ENCODE results near the gene CD79B.

Gene CD79B

DNA sequence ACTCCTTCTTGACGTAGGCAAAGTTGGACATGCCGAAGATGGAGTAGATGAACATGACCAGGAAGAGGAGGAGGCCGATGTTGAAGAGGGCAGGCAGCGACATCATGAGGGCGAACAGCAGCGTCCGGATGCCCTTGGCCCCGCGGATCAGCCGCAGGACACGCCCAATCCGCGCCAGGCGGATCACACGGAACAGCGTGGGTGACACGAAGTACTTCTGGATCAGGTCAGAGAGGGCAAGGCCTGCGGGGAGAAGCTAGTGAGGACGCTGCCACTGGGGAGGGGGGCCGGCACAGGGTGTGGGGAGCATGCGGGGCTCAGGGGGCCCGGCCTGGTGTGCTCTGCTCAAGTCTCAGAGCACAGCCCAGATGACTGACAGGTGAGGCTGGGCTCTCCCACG, 9.6 kb upstream of the CD79B start:
- no peaks in the 10 kb centered on the region for H3K9me3 ChIP-seq (ENCODE audit: control insufficient read depth, insufficient read depth, low read length)
- H3K4me3 ChIP-seq (ENCODE audit: low read depth, low read length), result no peak overlapping the region
- H3K9ac ChIP-seq (ENCODE audit: low read depth, low read length), result no peak overlapping the region
- H3K27me3 ChIP-seq (ENCODE audit: control insufficient read depth, insufficient read depth, low read length), result no peaks in the 10 kb centered on the region
- no peaks in the 10 kb centered on the region for H3K4me1 ChIP-seq (ENCODE audit: control insufficient read depth, insufficient read depth, low read length)
- H3K27ac ChIP-seq (ENCODE audit: low read depth, low read length), result no peak overlapping the region
- peaks cover 15% of the 10 kb centered on the region; the same call in 1 of the 2 replicates for H3K36me3 ChIP-seq (ENCODE audit: control insufficient read depth, insufficient read depth, low read length)

DNA sequence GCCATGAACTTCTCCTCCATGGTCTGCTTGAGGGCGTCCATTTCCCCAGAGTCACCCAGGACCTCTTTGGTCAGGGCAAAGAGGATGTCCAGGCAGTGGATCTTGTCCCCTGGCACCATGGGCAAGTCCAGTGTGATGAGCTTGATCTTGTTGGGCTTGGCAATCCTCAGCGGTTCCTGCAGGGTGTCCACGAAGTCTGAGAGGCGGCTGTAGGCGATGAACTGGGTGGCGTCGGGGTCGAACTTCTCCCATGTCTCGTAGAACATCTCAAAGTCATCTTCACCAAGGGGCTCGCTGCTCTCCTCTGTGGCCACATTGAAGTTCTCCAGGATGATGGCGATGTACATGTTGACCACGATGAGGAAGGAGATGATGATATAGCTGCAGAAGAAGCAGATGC, 9.0 kb upstream of the CD79B start:
- no peak overlapping the region for H3K9ac ChIP-seq (ENCODE audit: low read depth, low read length)
- peaks cover 15% of the 10 kb centered on the region; the same call in 1 of the 2 replicates for H3K36me3 ChIP-seq (ENCODE audit: control insufficient read depth, insufficient read depth, low read length)
- no peak overlapping the region for H3K4me3 ChIP-seq (ENCODE audit: low read depth, low read length)
- no peak overlapping the region for H3K27ac ChIP-seq (ENCODE audit: low read depth, low read length)
- no peaks in the 10 kb centered on the region for H3K4me1 ChIP-seq (ENCODE audit: control insufficient read depth, insufficient read depth, low read length)
- H3K9me3 ChIP-seq (ENCODE audit: control insufficient read depth, insufficient read depth, low read length), result no peaks in the 10 kb centered on the region
- no peaks in the 10 kb centered on the region for H3K27me3 ChIP-seq (ENCODE audit: control insufficient read depth, insufficient read depth, low read length)

DNA sequence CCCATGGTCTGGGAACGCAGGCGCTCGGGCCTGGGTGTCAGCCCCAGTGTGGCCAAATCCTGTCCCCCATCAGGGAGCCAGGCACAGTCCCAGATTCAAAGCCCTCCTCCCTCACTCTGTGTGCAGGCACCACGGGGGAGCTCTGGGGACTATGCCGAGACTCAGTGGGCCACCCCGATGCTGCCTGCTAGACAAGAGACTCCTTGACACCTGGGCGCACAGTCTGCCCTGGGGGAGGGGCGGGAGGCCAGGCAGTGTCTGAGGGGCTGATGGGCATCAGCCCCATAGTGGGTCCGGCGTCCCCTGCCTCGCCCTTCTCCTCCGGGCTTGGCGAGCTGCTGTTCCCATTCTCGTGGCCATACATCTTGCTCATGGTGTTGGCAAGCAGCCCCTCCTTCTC, 8.5 kb upstream of the CD79B start:
- Histone ChIP-seq H3K9ac (ENCODE audit: low read depth, low read length) (no peak overlapping the region), H3K9me3 (ENCODE audit: control insufficient read depth, insufficient read depth, low read length) (no peaks in the 10 kb centered on the region), H3K4me1 (ENCODE audit: control insufficient read depth, insufficient read depth, low read length) (no peaks in the 10 kb centered on the region), H3K27me3 (ENCODE audit: control insufficient read depth, insufficient read depth, low read length) (no peaks in the 10 kb centered on the region), H3K4me3 (ENCODE audit: low read depth, low read length) (no peak overlapping the region), H3K36me3 (ENCODE audit: control insufficient read depth, insufficient read depth, low read length) (peaks cover 15% of the 10 kb centered on the region; the same call in 1 of the 2 replicates), H3K27ac (ENCODE audit: low read depth, low read length) (no peak overlapping the region)

DNA sequence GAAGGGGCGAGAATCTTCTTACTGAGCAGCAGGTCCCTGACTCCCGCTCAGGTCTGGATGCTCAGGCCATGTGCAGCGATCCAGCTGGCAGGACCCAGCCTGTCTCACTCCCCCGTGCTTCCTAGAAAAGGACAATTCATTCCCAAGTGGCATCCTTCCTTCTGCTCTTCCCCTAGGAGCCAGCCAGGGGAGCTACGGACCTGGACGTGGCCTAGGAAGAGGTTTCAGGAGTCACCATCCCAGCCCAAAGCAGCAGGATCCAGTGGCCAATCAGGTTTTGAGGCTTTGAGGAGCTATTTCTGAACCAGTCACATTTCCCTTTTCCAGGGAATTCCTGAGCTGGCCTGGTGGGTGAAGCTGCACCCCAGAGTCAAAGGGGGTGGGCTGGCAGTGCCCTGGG, 7.8 kb upstream of the CD79B start:
- Histone ChIP-seq H3K4me3 (ENCODE audit: low read depth, low read length) (no peak overlapping the region), H3K27me3 (ENCODE audit: control insufficient read depth, insufficient read depth, low read length) (no peaks in the 10 kb centered on the region), H3K36me3 (ENCODE audit: control insufficient read depth, insufficient read depth, low read length) (peaks cover 15% of the 10 kb centered on the region; the same call in 1 of the 2 replicates), H3K27ac (ENCODE audit: low read depth, low read length) (no peak overlapping the region), H3K9me3 (ENCODE audit: control insufficient read depth, insufficient read depth, low read length) (no peaks in the 10 kb centered on the region), H3K9ac (ENCODE audit: low read depth, low read length) (no peak overlapping the region), H3K4me1 (ENCODE audit: control insufficient read depth, insufficient read depth, low read length) (no peaks in the 10 kb centered on the region)

DNA sequence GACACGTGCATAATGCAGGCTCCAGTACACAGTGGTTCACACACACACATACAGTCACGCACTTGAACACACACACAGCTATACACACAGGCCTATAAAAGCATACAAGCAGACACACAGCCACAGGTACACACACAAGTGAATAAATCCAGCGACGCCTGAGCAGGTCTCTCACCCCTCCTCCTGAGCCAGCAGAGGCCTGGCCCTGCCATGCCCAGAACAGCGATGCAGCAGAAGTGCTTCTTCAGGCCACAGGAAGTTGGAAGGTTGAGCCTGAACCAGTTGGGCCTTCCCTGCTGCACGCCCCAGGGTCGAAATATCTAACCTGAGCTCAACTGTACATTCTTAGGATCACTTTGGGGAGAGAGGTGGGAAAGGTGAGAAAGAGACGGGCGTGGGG, 7.3 kb upstream of the CD79B start:
- H3K4me1 ChIP-seq (ENCODE audit: control insufficient read depth, insufficient read depth, low read length), result no peaks in the 10 kb centered on the region
- H3K4me3 ChIP-seq (ENCODE audit: low read depth, low read length), result no peak overlapping the region
- H3K27ac ChIP-seq (ENCODE audit: low read depth, low read length), result no peak overlapping the region
- no peak overlapping the region for H3K9ac ChIP-seq (ENCODE audit: low read depth, low read length)
- H3K36me3 ChIP-seq (ENCODE audit: control insufficient read depth, insufficient read depth, low read length), result peaks cover 15% of the 10 kb centered on the region; the same call in 1 of the 2 replicates
- H3K9me3 ChIP-seq (ENCODE audit: control insufficient read depth, insufficient read depth, low read length), result no peaks in the 10 kb centered on the region
- H3K27me3 ChIP-seq (ENCODE audit: control insufficient read depth, insufficient read depth, low read length), result no peaks in the 10 kb centered on the region

DNA sequence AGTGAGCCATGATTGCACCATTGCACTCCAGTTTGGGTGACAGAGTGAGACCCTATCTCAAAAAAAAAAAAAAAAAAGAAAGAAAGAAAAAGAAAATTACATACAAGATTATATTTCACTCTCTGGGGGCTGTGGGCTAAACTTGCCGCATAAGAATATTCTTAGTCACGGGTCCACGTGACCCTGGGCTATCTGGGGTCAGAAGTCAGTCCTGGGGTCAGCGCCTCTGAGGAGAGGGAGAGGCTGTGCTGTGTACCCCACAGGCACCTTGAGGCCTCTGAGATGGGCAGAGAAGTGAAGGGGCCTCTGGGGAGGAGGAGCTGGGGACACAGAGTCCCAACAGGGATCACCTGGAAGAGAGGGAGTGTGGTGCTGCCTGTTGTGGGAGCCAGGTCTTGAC, 5.8 kb upstream of the CD79B start:
- Histone ChIP-seq H3K9ac (ENCODE audit: low read depth, low read length) (no peak overlapping the region), H3K27ac (ENCODE audit: low read depth, low read length) (no peak overlapping the region), H3K36me3 (ENCODE audit: control insufficient read depth, insufficient read depth, low read length) (peaks cover 15% of the 10 kb centered on the region; the same call in 1 of the 2 replicates), H3K27me3 (ENCODE audit: control insufficient read depth, insufficient read depth, low read length) (no peaks in the 10 kb centered on the region), H3K4me3 (ENCODE audit: low read depth, low read length) (no peak overlapping the region), H3K4me1 (ENCODE audit: control insufficient read depth, insufficient read depth, low read length) (no peaks in the 10 kb centered on the region), H3K9me3 (ENCODE audit: control insufficient read depth, insufficient read depth, low read length) (no peaks in the 10 kb centered on the region)

DNA sequence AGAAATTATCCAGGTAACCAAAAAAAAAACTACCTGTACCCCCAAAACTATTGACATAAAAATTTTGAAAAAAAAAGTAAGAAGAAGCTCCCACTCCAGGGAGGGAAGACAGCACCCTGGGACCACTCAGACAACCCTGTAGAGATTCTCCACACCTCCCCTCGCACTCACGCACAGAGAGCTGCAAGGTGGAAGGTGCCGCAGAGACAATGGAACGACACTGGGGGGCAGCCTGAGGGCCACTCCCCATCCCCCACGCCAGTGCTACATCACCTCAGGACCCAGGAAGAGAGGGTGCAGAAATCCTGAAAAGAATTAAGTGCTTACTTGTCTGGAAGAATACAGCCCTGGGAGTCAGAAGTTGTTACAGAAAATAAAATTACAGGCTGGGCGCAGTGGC, 5.2 kb upstream of the CD79B start:
- Histone ChIP-seq H3K9me3 (ENCODE audit: control insufficient read depth, insufficient read depth, low read length) (no peaks in the 10 kb centered on the region), H3K27me3 (ENCODE audit: control insufficient read depth, insufficient read depth, low read length) (no peaks in the 10 kb centered on the region), H3K27ac (ENCODE audit: low read depth, low read length) (no peak overlapping the region)

DNA sequence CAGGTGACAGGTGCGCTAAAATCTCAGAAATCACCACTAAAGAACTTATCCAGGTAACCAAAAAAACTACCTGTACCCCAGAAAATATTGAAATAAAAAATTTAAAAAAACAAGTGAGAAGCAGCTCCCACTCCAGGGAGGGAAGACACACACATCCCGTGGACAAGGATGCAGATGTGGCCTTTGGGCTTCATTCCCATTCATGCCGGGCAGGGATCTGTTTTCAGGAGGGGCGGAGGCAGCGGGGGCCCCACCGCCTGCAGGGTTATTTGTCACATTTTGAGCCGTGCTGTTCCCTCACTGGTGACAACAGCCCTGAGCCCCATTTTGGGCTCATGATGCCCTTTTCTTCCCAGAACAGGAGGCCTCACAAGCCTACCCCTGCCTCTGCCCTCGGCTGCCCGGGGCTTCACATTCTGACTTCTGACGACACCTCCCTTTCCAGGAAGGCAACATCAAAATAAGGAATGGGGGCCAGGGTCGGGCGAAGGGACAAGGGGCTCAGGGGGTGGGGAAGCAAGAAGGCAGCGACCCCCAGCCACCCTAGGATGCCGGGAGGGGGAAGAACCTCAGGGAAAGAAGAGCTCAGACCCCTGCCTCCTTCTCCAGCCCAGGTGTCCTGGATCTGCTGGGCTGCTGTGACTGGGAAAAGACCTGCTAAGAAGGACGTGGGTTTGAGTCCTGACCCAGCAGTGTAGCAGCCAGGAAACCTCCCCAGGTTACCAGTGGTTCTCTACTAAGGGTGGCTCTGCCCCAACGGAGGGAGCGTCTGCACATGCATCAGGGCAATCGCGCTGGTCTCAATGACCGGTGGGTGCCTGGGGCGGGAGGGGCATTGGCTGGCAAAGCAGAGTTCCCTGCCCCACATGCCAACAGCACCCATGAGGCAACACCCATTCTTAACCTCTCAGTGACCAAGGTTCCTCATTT, 2.3 kb upstream of the CD79B start:
- Histone ChIP-seq H3K27ac (ENCODE audit: low read depth, low read length) (no peak overlapping the region), H3K4me1 (ENCODE audit: control insufficient read depth, insufficient read depth, low read length) (peaks cover 9% of the 10 kb centered on the region; the same call in 1 of the 2 replicates)

More for the DNA sequence above, 5.2 kb upstream of the CD79B start:
- Histone ChIP-seq H3K9ac (ENCODE audit: low read depth, low read length) (no peak overlapping the region), H3K36me3 (ENCODE audit: control insufficient read depth, insufficient read depth, low read length) (peaks cover 10% of the 10 kb centered on the region; the same call in 1 of the 2 replicates), H3K4me1 (ENCODE audit: control insufficient read depth, insufficient read depth, low read length) (peaks cover 3% of the 10 kb centered on the region; the same call in 1 of the 2 replicates), H3K4me3 (ENCODE audit: low read depth, low read length) (no peak overlapping the region)

DNA sequence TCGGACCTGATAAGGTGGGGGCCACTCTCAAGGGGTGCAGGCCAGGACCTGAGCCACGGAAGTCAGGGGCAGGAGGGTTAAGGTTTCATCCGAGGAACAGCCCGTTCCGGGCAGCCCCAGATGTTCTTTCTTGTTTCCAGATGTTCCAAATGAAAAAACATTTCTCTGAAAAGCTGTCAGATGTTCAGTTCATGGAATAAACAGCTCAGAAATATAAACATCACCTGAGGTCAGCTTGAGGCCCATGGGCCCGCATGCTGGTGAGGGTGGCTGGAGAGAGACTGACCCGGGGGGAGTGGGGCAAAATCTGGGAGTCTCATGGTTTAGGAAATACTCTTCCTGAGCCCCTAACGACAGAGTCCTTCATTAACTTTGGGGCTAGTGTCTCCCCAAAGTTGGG, 1.5 kb upstream of the CD79B start:
- H3K4me3 ChIP-seq (ENCODE audit: low read depth, low read length), result no peak overlapping the region

More for the DNA sequence above, 2.3 kb upstream of the CD79B start:
- H3K9ac ChIP-seq (ENCODE audit: low read depth, low read length), result no peak overlapping the region
- no peaks in the 10 kb centered on the region for H3K27me3 ChIP-seq (ENCODE audit: control insufficient read depth, insufficient read depth, low read length)
- H3K36me3 ChIP-seq (ENCODE audit: control insufficient read depth, insufficient read depth, low read length), result no peaks in the 10 kb centered on the region
- no peak overlapping the region for H3K4me3 ChIP-seq (ENCODE audit: low read depth, low read length)
- no peaks in the 10 kb centered on the region for H3K9me3 ChIP-seq (ENCODE audit: control insufficient read depth, insufficient read depth, low read length)

DNA sequence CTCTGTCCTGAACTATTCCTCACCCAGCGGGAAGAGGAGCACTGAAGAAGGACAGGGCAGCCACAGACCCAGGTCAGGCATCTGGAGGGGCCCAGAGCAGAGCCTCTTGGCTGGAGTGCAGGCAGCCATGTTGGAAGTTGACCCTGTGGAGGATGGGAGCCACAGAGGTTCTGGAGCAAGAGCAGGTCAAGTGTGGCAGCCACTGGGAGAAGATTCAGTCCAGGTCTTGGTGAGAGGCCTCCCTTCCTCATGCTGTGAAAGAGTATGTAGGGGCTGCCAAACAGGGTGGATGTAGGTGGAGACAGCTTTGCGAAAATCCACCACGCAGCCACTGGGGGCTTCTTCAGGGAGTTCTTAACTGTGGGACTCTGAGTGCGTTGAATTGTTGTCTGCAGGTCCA, 590 bp upstream of the CD79B start:
- no peak overlapping the region for H3K4me3 ChIP-seq (ENCODE audit: low read depth, low read length)
- H3K9ac ChIP-seq (ENCODE audit: low read depth, low read length), result no peak overlapping the region
- H3K36me3 ChIP-seq (ENCODE audit: control insufficient read depth, insufficient read depth, low read length), result no peaks in the 10 kb centered on the region
- H3K27me3 ChIP-seq (ENCODE audit: control insufficient read depth, insufficient read depth, low read length), result no peaks in the 10 kb centered on the region
- H3K27ac ChIP-seq (ENCODE audit: low read depth, low read length), result no peak overlapping the region
- peaks cover 9% of the 10 kb centered on the region; the same call in 1 of the 2 replicates for H3K4me1 ChIP-seq (ENCODE audit: control insufficient read depth, insufficient read depth, low read length)
- H3K9me3 ChIP-seq (ENCODE audit: control insufficient read depth, insufficient read depth, low read length), result no peaks in the 10 kb centered on the region

More for the DNA sequence above, 1.5 kb upstream of the CD79B start:
- Histone ChIP-seq H3K9ac (ENCODE audit: low read depth, low read length) (no peak overlapping the region), H3K36me3 (ENCODE audit: control insufficient read depth, insufficient read depth, low read length) (no peaks in the 10 kb centered on the region), H3K27ac (ENCODE audit: low read depth, low read length) (no peak overlapping the region), H3K4me1 (ENCODE audit: control insufficient read depth, insufficient read depth, low read length) (peaks cover 9% of the 10 kb centered on the region; the same call in 1 of the 2 replicates), H3K9me3 (ENCODE audit: control insufficient read depth, insufficient read depth, low read length) (no peaks in the 10 kb centered on the region), H3K27me3 (ENCODE audit: control insufficient read depth, insufficient read depth, low read length) (no peaks in the 10 kb centered on the region)

DNA sequence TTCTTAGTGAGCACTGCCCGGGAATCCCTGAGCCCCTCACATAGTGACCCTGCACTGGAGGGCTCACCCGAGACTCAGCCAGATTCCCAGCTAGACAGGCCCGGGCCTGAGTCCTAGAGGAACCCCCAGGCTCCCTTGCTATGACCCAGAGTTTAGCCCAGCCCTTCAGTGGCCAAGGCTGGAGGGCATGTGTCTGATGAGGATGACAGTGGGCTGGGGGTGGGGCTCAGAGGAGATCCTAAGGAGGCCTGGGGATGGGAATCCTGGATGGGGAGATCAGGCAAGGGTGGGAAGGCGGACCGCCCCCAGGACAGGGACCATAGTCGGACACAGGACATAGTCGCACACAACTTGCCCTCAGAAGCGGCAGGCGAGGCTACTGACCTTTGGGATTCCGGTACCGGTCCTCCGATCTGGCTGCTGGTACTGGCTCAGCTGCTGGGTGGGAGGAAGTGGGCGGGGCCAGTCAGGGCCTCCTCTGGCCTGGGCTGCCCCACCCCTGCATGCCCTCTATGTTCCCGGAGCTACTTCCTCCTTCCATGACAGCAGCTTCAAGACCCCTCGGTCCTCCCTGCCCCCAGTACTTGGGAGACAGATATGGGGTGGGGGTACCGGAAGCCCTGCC, 1.1 kb downstream of the CD79B start:
- no peaks in the 10 kb centered on the region for H3K27me3 ChIP-seq (ENCODE audit: control insufficient read depth, insufficient read depth, low read length)
- H3K27ac ChIP-seq (ENCODE audit: low read depth, low read length), result no peak overlapping the region
- no peaks in the 10 kb centered on the region for H3K9me3 ChIP-seq (ENCODE audit: control insufficient read depth, insufficient read depth, low read length)
- H3K4me3 ChIP-seq (ENCODE audit: low read depth, low read length), result no peak overlapping the region
- no peak overlapping the region for H3K9ac ChIP-seq (ENCODE audit: low read depth, low read length)
- peaks cover 9% of the 10 kb centered on the region; the same call in 1 of the 2 replicates for H3K4me1 ChIP-seq (ENCODE audit: control insufficient read depth, insufficient read depth, low read length)
- H3K36me3 ChIP-seq (ENCODE audit: control insufficient read depth, insufficient read depth, low read length), result no peaks in the 10 kb centered on the region

All from HUES48 (cell line).